ENCODE results near the gene KMO. TPM values are rescaled to one million over a fixed set of nuclear protein-coding genes. Genes with fewer than 3 reads are reported as not detected.
A peak's percentile ranks its signal among the peaks of the same experiment; 100 is the strongest.

Gene KMO
- polyA plus RNA-seq, result 1 to 10 TPM in 2 of 4 donors, under 1 TPM in 2; 0.45 to 3.2 (median 1.3) TPM
- long read RNA-seq, donor 1, result 0 reads
- long read RNA-seq, donor 2, result 0 reads
- long read RNA-seq, donor 3, result 0 reads
- long read RNA-seq, donor 4, result 0 reads
- long read RNA-seq, donor 5, result 0 reads
- long read RNA-seq, donor 6, result 0 reads
- long read RNA-seq, donor 7, result 0 reads
- long read RNA-seq, donor 8, result 0 reads
- long read RNA-seq, donor 9, result 0 reads
- long read RNA-seq, donor 10, result 0 reads

- Histone ChIP-seq H3K27ac (ENCODE audit: low read depth in 1 of 3, low read length in 2 of 3) (peak within 1 kb of the TSS in 2 of 3 donors; percentile 13 to 29), H3K9me3 (ENCODE audit: control insufficient read depth in 2 of 2, insufficient read depth in 1 of 2, low read depth in 1 of 2, low read length in 1 of 2) (no peaks in the 10 kb centered on the region), H3K4me1 (ENCODE audit: control insufficient read depth in 3 of 3, insufficient read depth in 2 of 3, low read depth in 1 of 3, low read length in 2 of 3) (no peaks in the 10 kb centered on the region), H3K27me3 (ENCODE audit: control insufficient read depth in 3 of 3, insufficient read depth in 3 of 3, low read length in 3 of 3) (no peaks in the 10 kb centered on the region), H3K36me3 (ENCODE audit: control insufficient read depth in 3 of 3, insufficient read depth in 2 of 3, low read depth in 1 of 3, low read length in 3 of 3) (no peaks in the 10 kb centered on the region), H3K4me3 (ENCODE audit: low read depth in 1 of 3, low read length in 3 of 3) (peak within 1 kb of the TSS in 2 of 3 donors; percentile 43 to 47)
- 2 to 19% (median 6%) methylated on average over 1 of the region's 1 CpG for WGBS, 3 donors
- DNase-seq (peak; percentile 48 to 51), FAIRE-seq (no peak)
Observed at GRCh38 chr1:241532162-241532531, at the start of gene KMO. KMO (plus strand) TSS chr1:241532378; CDS start chr1:241532445, 67 bp downstream.

- Histone ChIP-seq H3K9me3 (ENCODE audit: control insufficient read depth in 2 of 2, insufficient read depth in 1 of 2, low read depth in 1 of 2, low read length in 1 of 2) (peaks cover 0 to 4% of the 10 kb centered on the region in 2 donors), H3K27ac (ENCODE audit: low read depth in 1 of 3, low read length in 2 of 3) (no peak overlapping the region), H3K4me1 (ENCODE audit: control insufficient read depth in 3 of 3, insufficient read depth in 2 of 3, low read depth in 1 of 3, low read length in 2 of 3) (no peaks in the 10 kb centered on the region), H3K4me3 (ENCODE audit: low read depth in 1 of 3, low read length in 3 of 3) (no peak overlapping the region), H3K27me3 (ENCODE audit: control insufficient read depth in 3 of 3, insufficient read depth in 3 of 3, low read length in 3 of 3) (no peaks in the 10 kb centered on the region), H3K36me3 (ENCODE audit: control insufficient read depth in 3 of 3, insufficient read depth in 2 of 3, low read depth in 1 of 3, low read length in 3 of 3) (no peaks in the 10 kb centered on the region)
- FAIRE-seq, result no peak
- DNase-seq, result no peak
- WGBS, 3 donors, result 46 to 59% (median 48%) methylated on average over 1 of the region's 1 CpG
Observed at GRCh38 chr1:241482761-241483250, 49.4 kb upstream of the KMO start.

GRCh38 chr1:241485145-241485544 lies 47.0 kb upstream of the KMO start:
- FAIRE-seq, result no peak
- DNase-seq, result no peak
- H3K4me3 ChIP-seq (ENCODE audit: low read depth in 1 of 3, low read length in 3 of 3), result no peak overlapping the region
- peaks cover 0 to 4% of the 10 kb centered on the region in 2 donors for H3K9me3 ChIP-seq (ENCODE audit: control insufficient read depth in 2 of 2, insufficient read depth in 1 of 2, low read depth in 1 of 2, low read length in 1 of 2)
- no peaks in the 10 kb centered on the region for H3K27me3 ChIP-seq (ENCODE audit: control insufficient read depth in 3 of 3, insufficient read depth in 3 of 3, low read length in 3 of 3)
- H3K27ac ChIP-seq (ENCODE audit: low read depth in 1 of 3, low read length in 2 of 3), result no peak overlapping the region
- WGBS, 3 donors, result 80 to 92% (median 81%) methylated on average over 3 of the region's 3 CpGs
- H3K4me1 ChIP-seq (ENCODE audit: control insufficient read depth in 3 of 3, insufficient read depth in 2 of 3, low read depth in 1 of 3, low read length in 2 of 3), result no peaks in the 10 kb centered on the region
- no peaks in the 10 kb centered on the region for H3K36me3 ChIP-seq (ENCODE audit: control insufficient read depth in 3 of 3, insufficient read depth in 2 of 3, low read depth in 1 of 3, low read length in 3 of 3)

GRCh38 chr1:241485554-241485992 lies 46.6 kb upstream of the KMO start:
- Histone ChIP-seq H3K27me3 (ENCODE audit: control insufficient read depth in 3 of 3, insufficient read depth in 3 of 3, low read length in 3 of 3) (no peaks in the 10 kb centered on the region), H3K9me3 (ENCODE audit: control insufficient read depth in 2 of 2, insufficient read depth in 1 of 2, low read depth in 1 of 2, low read length in 1 of 2) (peaks cover 0 to 4% of the 10 kb centered on the region in 2 donors), H3K4me3 (ENCODE audit: low read depth in 1 of 3, low read length in 3 of 3) (no peak overlapping the region), H3K4me1 (ENCODE audit: control insufficient read depth in 3 of 3, insufficient read depth in 2 of 3, low read depth in 1 of 3, low read length in 2 of 3) (no peaks in the 10 kb centered on the region), H3K36me3 (ENCODE audit: control insufficient read depth in 3 of 3, insufficient read depth in 2 of 3, low read depth in 1 of 3, low read length in 3 of 3) (no peaks in the 10 kb centered on the region), H3K27ac (ENCODE audit: low read depth in 1 of 3, low read length in 2 of 3) (no peak overlapping the region)
- peak; percentile 2 to 13 for DNase-seq
- WGBS, 3 donors, result 71 to 79% (median 74%) methylated on average over 4 of the region's 4 CpGs
- FAIRE-seq, result no peak

GRCh38 chr1:241488739-241489138 lies 43.4 kb upstream of the KMO start:
- Histone ChIP-seq H3K36me3 (ENCODE audit: control insufficient read depth in 3 of 3, insufficient read depth in 2 of 3, low read depth in 1 of 3, low read length in 3 of 3) (peaks cover 0 to 3% (median 1%) of the 10 kb centered on the region in 3 donors), H3K27ac (ENCODE audit: low read depth in 1 of 3, low read length in 2 of 3) (no peak overlapping the region), H3K9me3 (ENCODE audit: control insufficient read depth in 2 of 2, insufficient read depth in 1 of 2, low read depth in 1 of 2, low read length in 1 of 2) (peaks cover 0 to 4% of the 10 kb centered on the region in 2 donors), H3K27me3 (ENCODE audit: control insufficient read depth in 3 of 3, insufficient read depth in 3 of 3, low read length in 3 of 3) (no peaks in the 10 kb centered on the region), H3K4me3 (ENCODE audit: low read depth in 1 of 3, low read length in 3 of 3) (no peak overlapping the region), H3K4me1 (ENCODE audit: control insufficient read depth in 3 of 3, insufficient read depth in 2 of 3, low read depth in 1 of 3, low read length in 2 of 3) (no peaks in the 10 kb centered on the region)
- FAIRE-seq (no peak), DNase-seq (no peak)
- WGBS, 3 donors, result 95 to 98% (median 96%) methylated on average over 1 of the region's 1 CpG

GRCh38 chr1:241495741-241496140 lies 36.4 kb upstream of the KMO start:
- Histone ChIP-seq H3K36me3 (ENCODE audit: control insufficient read depth in 3 of 3, insufficient read depth in 2 of 3, low read depth in 1 of 3, low read length in 3 of 3) (peaks cover 9 to 17% (median 9%) of the 10 kb centered on the region in 3 donors), H3K9me3 (ENCODE audit: control insufficient read depth in 2 of 2, insufficient read depth in 1 of 2, low read depth in 1 of 2, low read length in 1 of 2) (no peaks in the 10 kb centered on the region), H3K4me3 (ENCODE audit: low read depth in 1 of 3, low read length in 3 of 3) (no peak overlapping the region), H3K27ac (ENCODE audit: low read depth in 1 of 3, low read length in 2 of 3) (no peak overlapping the region), H3K4me1 (ENCODE audit: control insufficient read depth in 3 of 3, insufficient read depth in 2 of 3, low read depth in 1 of 3, low read length in 2 of 3) (no peaks in the 10 kb centered on the region), H3K27me3 (ENCODE audit: control insufficient read depth in 3 of 3, insufficient read depth in 3 of 3, low read length in 3 of 3) (no peaks in the 10 kb centered on the region)
- FAIRE-seq, result no peak
- no peak for DNase-seq
- WGBS, 3 donors, result 94 to 98% (median 97%) methylated on average over 5 of the region's 5 CpGs

- 65 to 88% (median 68%) methylated on average over 2 of the region's 2 CpGs for WGBS, 3 donors
- no peak overlapping the region for H3K27ac ChIP-seq (ENCODE audit: low read depth in 1 of 3, low read length in 2 of 3)
- no peaks in the 10 kb centered on the region for H3K27me3 ChIP-seq (ENCODE audit: control insufficient read depth in 3 of 3, insufficient read depth in 3 of 3, low read length in 3 of 3)
- DNase-seq, result peak; percentile 15 to 35
- H3K4me3 ChIP-seq (ENCODE audit: low read depth in 1 of 3, low read length in 3 of 3), result no peak overlapping the region
- peaks cover 12 to 24% (median 16%) of the 10 kb centered on the region in 3 donors for H3K36me3 ChIP-seq (ENCODE audit: control insufficient read depth in 3 of 3, insufficient read depth in 2 of 3, low read depth in 1 of 3, low read length in 3 of 3)
- no peaks in the 10 kb centered on the region for H3K9me3 ChIP-seq (ENCODE audit: control insufficient read depth in 2 of 2, insufficient read depth in 1 of 2, low read depth in 1 of 2, low read length in 1 of 2)
- H3K4me1 ChIP-seq (ENCODE audit: control insufficient read depth in 3 of 3, insufficient read depth in 2 of 3, low read depth in 1 of 3, low read length in 2 of 3), result no peaks in the 10 kb centered on the region
- no peak for FAIRE-seq
Observed at GRCh38 chr1:241499910-241500309, 32.3 kb upstream of the KMO start.

GRCh38 chr1:241503444-241503843 lies 28.7 kb upstream of the KMO start:
- 95 to 98% (median 97%) methylated on average over 6 of the region's 6 CpGs for WGBS, 3 donors
- Histone ChIP-seq H3K9me3 (ENCODE audit: control insufficient read depth in 2 of 2, insufficient read depth in 1 of 2, low read depth in 1 of 2, low read length in 1 of 2) (no peaks in the 10 kb centered on the region), H3K27me3 (ENCODE audit: control insufficient read depth in 3 of 3, insufficient read depth in 3 of 3, low read length in 3 of 3) (no peaks in the 10 kb centered on the region), H3K4me1 (ENCODE audit: control insufficient read depth in 3 of 3, insufficient read depth in 2 of 3, low read depth in 1 of 3, low read length in 2 of 3) (no peaks in the 10 kb centered on the region), H3K36me3 (ENCODE audit: control insufficient read depth in 3 of 3, insufficient read depth in 2 of 3, low read depth in 1 of 3, low read length in 3 of 3) (peaks cover 14 to 17% (median 15%) of the 10 kb centered on the region in 3 donors), H3K27ac (ENCODE audit: low read depth in 1 of 3, low read length in 2 of 3) (no peak overlapping the region), H3K4me3 (ENCODE audit: low read depth in 1 of 3, low read length in 3 of 3) (no peak overlapping the region)
- DNase-seq, result no peak
- no peak for FAIRE-seq
